Measurements from ENCODE around the gene VAT1L.

DNA sequence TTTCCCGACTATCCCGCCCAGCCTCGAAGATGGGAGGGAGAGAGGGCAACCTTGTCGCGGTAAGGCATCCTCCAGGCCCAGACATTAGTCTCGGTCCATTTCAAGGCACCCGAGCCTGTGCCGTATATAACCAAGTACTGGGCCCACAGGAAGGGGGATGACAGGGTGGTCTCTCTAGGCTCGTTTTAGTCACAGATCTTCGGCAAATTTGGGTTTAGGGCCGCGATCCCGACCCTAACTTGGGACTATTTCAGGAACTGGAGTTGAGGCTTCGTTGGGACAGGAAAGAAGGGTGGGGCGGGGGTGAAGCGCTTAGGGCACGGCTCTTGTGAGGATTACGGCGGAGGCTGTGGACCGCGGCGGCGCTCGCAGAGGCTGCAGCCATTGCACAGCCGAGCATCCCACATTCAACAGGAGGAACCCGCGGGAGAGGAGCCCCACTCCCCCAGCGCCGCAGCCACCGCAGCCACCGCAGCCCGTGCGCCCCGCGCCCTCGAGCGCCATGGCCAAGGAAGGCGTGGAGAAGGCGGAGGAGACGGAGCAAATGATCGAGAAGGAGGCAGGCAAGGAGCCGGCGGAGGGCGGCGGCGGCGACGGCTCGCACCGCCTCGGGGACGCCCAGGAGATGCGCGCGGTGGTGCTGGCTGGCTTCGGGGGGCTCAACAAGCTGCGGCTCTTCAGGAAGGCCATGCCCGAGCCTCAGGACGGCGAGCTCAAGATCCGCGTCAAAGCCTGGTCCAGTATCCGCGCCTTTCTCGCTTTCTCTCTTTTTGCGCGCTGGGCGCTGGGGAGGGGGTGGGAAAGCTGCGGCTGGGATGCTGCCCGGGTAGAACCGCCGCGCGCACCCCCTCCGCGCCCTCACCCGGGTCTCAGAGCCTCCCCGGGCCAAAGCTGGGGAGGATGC, at the start of gene VAT1L:
- TF ChIP-seq, protein P1, sequence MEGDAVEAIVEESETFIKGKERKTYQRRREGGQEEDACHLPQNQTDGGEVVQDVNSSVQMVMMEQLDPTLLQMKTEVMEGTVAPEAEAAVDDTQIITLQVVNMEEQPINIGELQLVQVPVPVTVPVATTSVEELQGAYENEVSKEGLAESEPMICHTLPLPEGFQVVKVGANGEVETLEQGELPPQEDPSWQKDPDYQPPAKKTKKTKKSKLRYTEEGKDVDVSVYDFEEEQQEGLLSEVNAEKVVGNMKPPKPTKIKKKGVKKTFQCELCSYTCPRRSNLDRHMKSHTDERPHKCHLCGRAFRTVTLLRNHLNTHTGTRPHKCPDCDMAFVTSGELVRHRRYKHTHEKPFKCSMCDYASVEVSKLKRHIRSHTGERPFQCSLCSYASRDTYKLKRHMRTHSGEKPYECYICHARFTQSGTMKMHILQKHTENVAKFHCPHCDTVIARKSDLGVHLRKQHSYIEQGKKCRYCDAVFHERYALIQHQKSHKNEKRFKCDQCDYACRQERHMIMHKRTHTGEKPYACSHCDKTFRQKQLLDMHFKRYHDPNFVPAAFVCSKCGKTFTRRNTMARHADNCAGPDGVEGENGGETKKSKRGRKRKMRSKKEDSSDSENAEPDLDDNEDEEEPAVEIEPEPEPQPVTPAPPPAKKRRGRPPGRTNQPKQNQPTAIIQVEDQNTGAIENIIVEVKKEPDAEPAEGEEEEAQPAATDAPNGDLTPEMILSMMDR (IDR thresholded peaks at IDR 0.05) = no peak
- no peak for TF ChIP-seq EZH2 (IDR thresholded peaks at IDR 0.05; ENCODE audit: borderline replicate concordance, insufficient read depth, low read depth, low read length, poor library complexity, severe bottlenecking)

Measured in B cell (primary cell).